ENCODE results near the gene ZNF407.

ZNF407 gene

GRCh38 chr18:74768096-74768495, 170.4 kb downstream of the ZNF407 start:
- Histone ChIP-seq H3K27me3 (ENCODE audit: insufficient read depth, low read length, poor library complexity) (no peaks in the 10 kb centered on the region), H3K9ac (ENCODE audit: low read depth, low read length) (no peak overlapping the region), H3K4me3 (ENCODE audit: low read depth in 1 of 2, low read length in 2 of 2) (no peak overlapping the region), H3K36me3 (ENCODE audit: insufficient read depth, low read length) (no peaks in the 10 kb centered on the region), H3K4me1 (ENCODE audit: insufficient read depth, low read length) (no peaks in the 10 kb centered on the region), H2AFZ (ENCODE audit: low read depth, low read length) (no peak overlapping the region), H3K9me3 (ENCODE audit: insufficient read depth, low read length, severe bottlenecking) (no peaks in the 10 kb centered on the region), H3K79me2 (ENCODE audit: insufficient read depth, low read length) (no peaks in the 10 kb centered on the region), H4K20me1 (ENCODE audit: insufficient read depth, low read length) (no peaks in the 10 kb centered on the region), H3K27ac (ENCODE audit: low read length) (no peak overlapping the region), H3K4me2 (ENCODE audit: insufficient read depth, low read length) (no peak overlapping the region)
- DNase-seq (no peak), ATAC-seq (ENCODE audit: insufficient read depth, low read depth) (no peak)
- no peak for TF ChIP-seq EZH2 (IDR thresholded peaks at IDR 0.05; ENCODE audit: borderline replicate concordance, low read depth, low read length, severe bottlenecking)
- TF ChIP-seq, protein P1, sequence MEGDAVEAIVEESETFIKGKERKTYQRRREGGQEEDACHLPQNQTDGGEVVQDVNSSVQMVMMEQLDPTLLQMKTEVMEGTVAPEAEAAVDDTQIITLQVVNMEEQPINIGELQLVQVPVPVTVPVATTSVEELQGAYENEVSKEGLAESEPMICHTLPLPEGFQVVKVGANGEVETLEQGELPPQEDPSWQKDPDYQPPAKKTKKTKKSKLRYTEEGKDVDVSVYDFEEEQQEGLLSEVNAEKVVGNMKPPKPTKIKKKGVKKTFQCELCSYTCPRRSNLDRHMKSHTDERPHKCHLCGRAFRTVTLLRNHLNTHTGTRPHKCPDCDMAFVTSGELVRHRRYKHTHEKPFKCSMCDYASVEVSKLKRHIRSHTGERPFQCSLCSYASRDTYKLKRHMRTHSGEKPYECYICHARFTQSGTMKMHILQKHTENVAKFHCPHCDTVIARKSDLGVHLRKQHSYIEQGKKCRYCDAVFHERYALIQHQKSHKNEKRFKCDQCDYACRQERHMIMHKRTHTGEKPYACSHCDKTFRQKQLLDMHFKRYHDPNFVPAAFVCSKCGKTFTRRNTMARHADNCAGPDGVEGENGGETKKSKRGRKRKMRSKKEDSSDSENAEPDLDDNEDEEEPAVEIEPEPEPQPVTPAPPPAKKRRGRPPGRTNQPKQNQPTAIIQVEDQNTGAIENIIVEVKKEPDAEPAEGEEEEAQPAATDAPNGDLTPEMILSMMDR (IDR thresholded peaks at IDR 0.05; ENCODE audit: borderline replicate concordance, extremely low read depth, low read length, poor library complexity, severe bottlenecking): no peak

DNA sequence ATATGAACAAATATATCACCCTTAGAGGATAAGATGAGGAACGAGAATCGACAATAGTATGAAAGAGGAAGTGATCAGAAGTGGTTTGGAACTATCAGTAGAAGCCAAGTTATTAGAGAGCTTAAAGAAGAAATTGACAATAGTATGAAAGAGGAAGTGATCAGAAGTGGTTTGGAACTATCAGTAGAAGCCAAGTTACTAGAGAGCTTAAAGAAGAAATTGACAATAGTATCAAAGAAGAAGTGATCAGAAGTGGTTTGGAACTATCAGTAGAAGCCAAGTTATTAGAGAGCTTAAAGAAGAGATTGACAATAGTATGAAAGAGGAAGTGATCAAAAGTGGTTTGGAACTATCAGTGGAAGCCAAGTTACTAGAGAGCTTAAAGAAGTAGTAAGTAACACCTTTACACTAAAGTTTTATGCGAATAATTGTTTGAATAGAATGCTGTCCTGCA, 175.5 kb downstream of the ZNF407 start:
- Histone ChIP-seq H3K36me3 (ENCODE audit: insufficient read depth, low read length) (no peaks in the 10 kb centered on the region), H3K4me1 (ENCODE audit: insufficient read depth, low read length) (no peaks in the 10 kb centered on the region), H3K27me3 (ENCODE audit: insufficient read depth, low read length, poor library complexity) (no peaks in the 10 kb centered on the region), H2AFZ (ENCODE audit: low read depth, low read length) (no peak overlapping the region), H3K27ac (ENCODE audit: low read length) (no peak overlapping the region), H3K79me2 (ENCODE audit: insufficient read depth, low read length) (no peaks in the 10 kb centered on the region), H3K4me3 (ENCODE audit: low read depth in 1 of 2, low read length in 2 of 2) (no peak overlapping the region), H4K20me1 (ENCODE audit: insufficient read depth, low read length) (no peaks in the 10 kb centered on the region), H3K9ac (ENCODE audit: low read depth, low read length) (no peak overlapping the region), H3K9me3 (ENCODE audit: insufficient read depth, low read length, severe bottlenecking) (no peaks in the 10 kb centered on the region), H3K4me2 (ENCODE audit: insufficient read depth, low read length) (no peak overlapping the region)
- TF ChIP-seq EZH2 (IDR thresholded peaks at IDR 0.05; ENCODE audit: borderline replicate concordance, low read depth, low read length, severe bottlenecking): no peak
- TF ChIP-seq, protein P1 (IDR thresholded peaks at IDR 0.05; ENCODE audit: borderline replicate concordance, extremely low read depth, low read length, poor library complexity, severe bottlenecking): no peak
- ATAC-seq (ENCODE audit: insufficient read depth, low read depth) (no peak), DNase-seq (no peak)

DNA sequence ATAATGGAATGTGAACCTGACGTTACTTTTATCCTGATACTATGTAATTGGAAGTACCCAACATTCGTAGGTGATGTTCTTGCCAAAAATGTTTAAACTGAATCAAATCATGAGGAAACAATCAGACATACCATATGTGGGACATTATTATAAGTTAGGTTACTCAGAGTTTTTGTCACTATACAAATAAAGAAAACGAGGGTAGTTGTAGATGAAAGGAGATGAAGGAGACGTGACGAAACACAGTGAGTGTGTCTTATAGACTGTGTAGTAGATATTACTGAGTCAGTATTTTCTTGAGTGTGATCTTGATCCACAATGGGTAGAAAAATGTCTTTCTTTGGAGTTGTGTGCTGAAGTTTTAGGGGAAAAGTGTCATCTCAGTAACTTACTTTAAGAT, 176.8 kb downstream of the ZNF407 start:
- DNase-seq (no peak), ATAC-seq (ENCODE audit: insufficient read depth, low read depth) (no peak)
- H3K27me3 ChIP-seq (ENCODE audit: insufficient read depth, low read length, poor library complexity): no peaks in the 10 kb centered on the region
- no peak overlapping the region for H3K27ac ChIP-seq (ENCODE audit: low read length)
- H4K20me1 ChIP-seq (ENCODE audit: insufficient read depth, low read length): no peaks in the 10 kb centered on the region; the same call in 1 of the 2 replicates
- TF ChIP-seq, protein P1 (IDR thresholded peaks at IDR 0.05; ENCODE audit: borderline replicate concordance, extremely low read depth, low read length, poor library complexity, severe bottlenecking): no peak
- no peak for TF ChIP-seq EZH2 (IDR thresholded peaks at IDR 0.05; ENCODE audit: borderline replicate concordance, low read depth, low read length, severe bottlenecking)
- H2AFZ ChIP-seq (ENCODE audit: low read depth, low read length): no peak overlapping the region
- H3K4me2 ChIP-seq (ENCODE audit: insufficient read depth, low read length): no peak overlapping the region
- H3K4me3 ChIP-seq (ENCODE audit: low read depth in 1 of 2, low read length in 2 of 2): no peak overlapping the region
- H3K9ac ChIP-seq (ENCODE audit: low read depth, low read length): no peak overlapping the region
- no peaks in the 10 kb centered on the region for H3K79me2 ChIP-seq (ENCODE audit: insufficient read depth, low read length)
- H3K36me3 ChIP-seq (ENCODE audit: insufficient read depth, low read length): no peaks in the 10 kb centered on the region
- H3K4me1 ChIP-seq (ENCODE audit: insufficient read depth, low read length): no peaks in the 10 kb centered on the region
- no peaks in the 10 kb centered on the region for H3K9me3 ChIP-seq (ENCODE audit: insufficient read depth, low read length, severe bottlenecking)

- H2AFZ ChIP-seq (ENCODE audit: low read depth, low read length): no peak overlapping the region
- H4K20me1 ChIP-seq (ENCODE audit: insufficient read depth, low read length): no peaks in the 10 kb centered on the region; the same call in 1 of the 2 replicates
- no peaks in the 10 kb centered on the region for H3K79me2 ChIP-seq (ENCODE audit: insufficient read depth, low read length)
- no peak overlapping the region for H3K4me3 ChIP-seq (ENCODE audit: low read depth in 1 of 2, low read length in 2 of 2)
- no peaks in the 10 kb centered on the region for H3K4me1 ChIP-seq (ENCODE audit: insufficient read depth, low read length)
- no peak overlapping the region for H3K4me2 ChIP-seq (ENCODE audit: insufficient read depth, low read length)
- no peaks in the 10 kb centered on the region for H3K36me3 ChIP-seq (ENCODE audit: insufficient read depth, low read length)
- no peak overlapping the region for H3K27ac ChIP-seq (ENCODE audit: low read length)
- no peaks in the 10 kb centered on the region for H3K27me3 ChIP-seq (ENCODE audit: insufficient read depth, low read length, poor library complexity)
- H3K9me3 ChIP-seq (ENCODE audit: insufficient read depth, low read length, severe bottlenecking): no peaks in the 10 kb centered on the region
- TF ChIP-seq, protein P1 (IDR thresholded peaks at IDR 0.05; ENCODE audit: borderline replicate concordance, extremely low read depth, low read length, poor library complexity, severe bottlenecking): no peak
- no peak for TF ChIP-seq EZH2 (IDR thresholded peaks at IDR 0.05; ENCODE audit: borderline replicate concordance, low read depth, low read length, severe bottlenecking)
- no peak for ATAC-seq (ENCODE audit: insufficient read depth, low read depth)
- no peak for DNase-seq
- H3K9ac ChIP-seq (ENCODE audit: low read depth, low read length): no peak overlapping the region
Measured at GRCh38 chr18:74775239-74775638, 177.6 kb downstream of the ZNF407 start.

Measured in DND-41 (cell line).